Epithelial cell of prostate (primary cell): ENCODE measurements around the gene RFC5.
"Not testable (repeated sequence)": the region's sequence is repeated elsewhere in the genome, so short reads cannot be mapped to it uniquely, and the experiment has no call there.

Experiments used
- DNase-seq: peaks from one replicate; pipeline ENCODE4 v3.0.0-alpha.2; 2011; ENCODE audit warnings: low read depth, low spot score
- H3K27ac ChIP-seq: fragments of 450-650 bp; 2 replicates; pipeline ENCODE4 v1.5.1; 2017; ENCODE audit warnings: mild to moderate bottlenecking

Gene RFC5

DNA sequence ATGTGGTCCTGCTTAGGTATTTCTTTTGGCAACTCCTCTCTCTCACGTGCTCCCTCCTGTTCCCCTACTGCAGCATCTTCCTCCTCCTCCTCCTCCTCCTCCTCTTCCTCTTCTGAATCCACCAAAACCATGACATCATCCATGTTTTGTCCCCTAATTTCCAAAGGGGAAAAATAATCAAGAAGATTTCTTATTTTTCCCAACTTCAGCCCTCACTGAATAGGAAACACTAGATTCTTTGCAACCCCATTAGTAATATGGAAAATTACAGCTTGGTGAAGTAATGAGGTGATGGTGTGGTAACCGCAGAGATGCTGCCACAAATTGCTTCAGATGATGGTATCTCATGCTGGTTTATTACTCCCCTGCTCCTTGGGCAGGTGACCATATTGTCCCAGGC is 51.9 kb downstream of the RFC5 start:
- DNase-seq = no peak

GRCh38 chr12:118070650-118071049 is 54.1 kb downstream of the RFC5 start:
- no peak for DNase-seq
- H3K27ac ChIP-seq = no peak overlapping the region

More for the DNA sequence above, 51.9 kb downstream of the RFC5 start:
- H3K27ac ChIP-seq = no peak overlapping the region

- no peak for DNase-seq
- H3K27ac ChIP-seq = no peak overlapping the region
Measured at GRCh38 chr12:118073768-118074167, 57.3 kb downstream of the RFC5 start.

- not testable (repeated sequence) for DNase-seq, H3K27ac ChIP-seq
Measured at GRCh38 chr12:118081521-118081920, 65.0 kb downstream of the RFC5 start.
